Gastroesophageal sphincter (tissue), 4 donors: ENCODE results near the gene RNU2-63P. TPM values are rescaled to one million over a fixed set of nuclear protein-coding genes. Genes with fewer than 3 reads are reported as not detected.
"Not testable (repeated sequence)": the region's sequence is repeated elsewhere in the genome, so short reads cannot be mapped to it uniquely, and the experiment has no call there.

Experiments used
- ATAC-seq: fragments of 150-250 bp; one replicate; pipeline ENCODE4 v1.9.1; 2016; ENCODE audit warnings: mild to moderate bottlenecking, moderate library complexity
- H3K27ac ChIP-seq, 4 donors: fragments of 200-600 bp; sonication (generic) in 3 of 4; 1 replicate in 3 of 4; 2 replicates in 1 of 4; pipeline ENCODE4 v1.5.1; 2016 to 2019
- H3K27me3 ChIP-seq: fragments of 200-600 bp; sonication (generic); one replicate; pipeline ENCODE4 v1.5.1; 2019
- H3K36me3 ChIP-seq, 2 donors: fragments of 200-600 bp; sonication (generic); one replicate each; pipeline ENCODE4 v1.5.1; 2019; ENCODE audit warnings: control low read depth in 1 of 2
- H3K4me1 ChIP-seq, 3 donors: fragments of 200-600 bp; sonication (generic); 1 replicate in 2 of 3; 2 replicates in 1 of 3; pipeline ENCODE4 v1.5.1; 2016 to 2019; ENCODE audit warnings: control low read depth in 2 of 3
- H3K4me3 ChIP-seq, 2 donors: fragments of 200-600 bp; sonication (generic); one replicate each; pipeline ENCODE4 v1.5.1; 2019; ENCODE audit warnings: mild to moderate bottlenecking in 1 of 2, moderate library complexity in 1 of 2
- H3K9me3 ChIP-seq, 3 donors: fragments of 200-600 bp; sonication (generic); one replicate each; pipeline ENCODE4 v1.5.1; 2017 to 2019; ENCODE audit warnings: control low read depth in 2 of 3
- CTCF ChIP-seq, 4 experiments: fragments of 200-600 bp in 2 of 4; fragments of 450-650 bp in 2 of 4; sonication (generic) in 1 of 4; IDR thresholded peaks; one replicate each; pipeline ENCODE4 v1.5.1; 2017 to 2019; ENCODE audit warnings: antibody characterized with exemption in 4 of 4, mild to moderate bottlenecking in 2 of 4, moderate library complexity in 2 of 4
- EP300 ChIP-seq: sonication (generic); formaldehyde crosslinking; IDR thresholded peaks from one replicate; pipeline ENCODE4 v1.6.1; 2017; ENCODE audit warnings: antibody characterized with exemption, mild to moderate bottlenecking
- POLR2A ChIP-seq, 2 donors: fragments of 450-650 bp; IDR thresholded peaks; one replicate each; pipeline ENCODE4 v1.6.1; 2017; ENCODE audit warnings: antibody characterized with exemption in 2 of 2, mild to moderate bottlenecking in 2 of 2, moderate library complexity in 1 of 2
- POLR2AphosphoS5 ChIP-seq: sonication (generic); formaldehyde crosslinking; IDR thresholded peaks from one replicate; pipeline ENCODE4 v1.6.1; 2017; ENCODE audit warnings: antibody characterized with exemption
- WGBS, 2 donors: methylation state at CpG; one replicate each; pipeline ENCODE4 v1.1.5; 2018; ENCODE audit warnings: low coverage in 1 of 2; 5-methylcytosine and 5-hydroxymethylcytosine counted together
- total RNA-seq, 4 donors: library from RNA; depleted of rRNA; stranded (reverse); fragments of >200 nt; gene quantifications; one replicate each; pipeline ENCODE4 v1.1.0, GENCODE V29; 2016

Gene RNU2-63P
- total RNA-seq, 4 donors from 2014 or later = not detected

GRCh38 chr2:88019985-88020384 lies 3.6 kb upstream of the RNU2-63P start:
- 85 to 90% methylated on average over 2 of the region's 3 CpGs for WGBS, 2 donors
- TF ChIP-seq POLR2AphosphoS5 = no peak
- TF ChIP-seq CTCF (IDR thresholded peaks at IDR 0.05) = no peak
- TF ChIP-seq EP300 = no peak
- no peak for TF ChIP-seq POLR2A (IDR thresholded peaks at IDR 0.05)
- ATAC-seq = no peak
- Histone ChIP-seq H3K9me3 (no peaks in the 10 kb centered on the region), H3K4me3 (no peak overlapping the region), H3K4me1 (peaks cover 0 to 10% (median 0%) of the 10 kb centered on the region in 3 donors), H3K27me3 (no peaks in the 10 kb centered on the region), H3K27ac (no peak overlapping the region), H3K36me3 (no peaks in the 10 kb centered on the region)

GRCh38 chr2:88018909-88019308 lies 2.6 kb upstream of the RNU2-63P start:
- Histone ChIP-seq H3K27ac (no peak overlapping the region), H3K4me1 (peaks cover 0 to 10% (median 0%) of the 10 kb centered on the region in 3 donors), H3K36me3 (no peaks in the 10 kb centered on the region), H3K4me3 (no peak overlapping the region), H3K27me3 (no peaks in the 10 kb centered on the region), H3K9me3 (no peaks in the 10 kb centered on the region)
- no peak for ATAC-seq
- TF ChIP-seq CTCF (IDR thresholded peaks at IDR 0.05) (no peak), EP300 (no peak), POLR2AphosphoS5 (no peak), POLR2A (IDR thresholded peaks at IDR 0.05) (no peak)
- no CpG with 5 or more reads among the region's 6 CpGs for WGBS, 2 donors

- H3K27ac ChIP-seq, H3K36me3 ChIP-seq, ATAC-seq, H3K9me3 ChIP-seq, H3K4me3 ChIP-seq, H3K27me3 ChIP-seq: not testable (repeated sequence)
- WGBS, 2 donors = 83 to 87% methylated on average over 4 to 11 of the region's 11 CpGs
- H3K4me1 ChIP-seq = peaks cover 0 to 10% (median 0%) of the 10 kb centered on the region in 3 donors
Measured at GRCh38 chr2:88018077-88018805, 1.9 kb upstream of the RNU2-63P start.

GRCh38 chr2:88017780-88018038 lies 1.4 kb upstream of the RNU2-63P start:
- H3K4me3 ChIP-seq = peak overlapping the region in 1 of 2 donors; percentile 64
- peaks cover 0 to 10% (median 0%) of the 10 kb centered on the region in 3 donors for H3K4me1 ChIP-seq
- no CpG with 5 or more reads among the region's 2 CpGs for WGBS, 2 donors
- H3K9me3 ChIP-seq, ATAC-seq, H3K36me3 ChIP-seq, H3K27me3 ChIP-seq, H3K27ac ChIP-seq: not testable (repeated sequence)

GRCh38 chr2:88016960-88017779 lies 823 bp upstream of the RNU2-63P start:
- Histone ChIP-seq H3K36me3 (no peaks in the 10 kb centered on the region), H3K4me3 (peak overlapping the region; percentile 58 to 64), H3K4me1 (peaks cover 0 to 10% (median 0%) of the 10 kb centered on the region in 3 donors), H3K27ac (peak overlapping the region in 3 of 4 donors; percentile 34 to 69 (median 46)), H3K9me3 (no peaks in the 10 kb centered on the region), H3K27me3 (no peaks in the 10 kb centered on the region)
- 21 to 28% methylated on average over 12 to 33 of the region's 46 CpGs for WGBS, 2 donors
- TF ChIP-seq POLR2A (IDR thresholded peaks at IDR 0.05) = no peak
- no peak for TF ChIP-seq EP300
- no peak for TF ChIP-seq POLR2AphosphoS5
- TF ChIP-seq CTCF (IDR thresholded peaks at IDR 0.05) = no peak
- peak; percentile 65 for ATAC-seq

GRCh38 chr2:88011011-88011410 lies 5.3 kb downstream of the RNU2-63P start:
- Histone ChIP-seq H3K27ac (no peak overlapping the region), H3K9me3 (no peaks in the 10 kb centered on the region)
- 20 to 23% methylated on average over 1 of the region's 1 CpG for WGBS, 2 donors

More at GRCh38 chr2:88011011-88011410, 5.3 kb downstream of the RNU2-63P start:
- TF ChIP-seq POLR2A (IDR thresholded peaks at IDR 0.05) (no peak), POLR2AphosphoS5 (no peak), EP300 (no peak), CTCF (IDR thresholded peaks at IDR 0.05) (no peak)
- Histone ChIP-seq H3K36me3 (no peaks in the 10 kb centered on the region), H3K4me1 (no peaks in the 10 kb centered on the region), H3K4me3 (no peak overlapping the region), H3K27me3 (no peaks in the 10 kb centered on the region)
- no peak for ATAC-seq
